GM12892 (cell line): ENCODE results near the gene PNMA1.

Experiments used
- POLR2A ChIP-seq: IDR thresholded peaks from 2 replicates; pipeline ENCODE4 v1.6.1; 2011; ENCODE audit warnings: low read depth, low read length, control low read depth
- POLR2AphosphoS5 ChIP-seq: IDR thresholded peaks from 2 replicates; pipeline ENCODE4 v1.6.1; 2011; ENCODE audit warnings: low read depth, low read length, control low read depth
- TAF1 ChIP-seq: IDR thresholded peaks from 2 replicates; pipeline ENCODE4 v1.6.1; 2011; ENCODE audit warnings: low read depth, mild to moderate bottlenecking, control low read depth, low read length, borderline replicate concordance

DNA sequence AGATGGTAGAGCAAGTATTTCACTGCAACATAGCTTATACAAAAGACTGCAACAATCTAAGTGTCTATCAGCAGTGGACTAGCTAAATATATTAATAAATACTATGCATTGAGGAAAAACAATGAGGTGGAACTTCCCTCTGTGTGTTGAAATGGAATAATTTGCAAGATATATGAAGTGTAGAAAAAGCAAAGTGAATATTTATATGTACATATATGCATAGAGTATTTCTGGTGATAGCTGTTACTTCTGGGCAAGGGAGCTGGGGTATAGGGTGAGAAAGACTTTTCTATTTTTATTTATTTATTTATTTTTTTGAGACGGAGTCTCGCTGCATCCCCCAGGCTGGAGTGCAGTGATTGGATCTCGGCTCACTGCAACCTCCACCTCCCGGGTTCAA lies 35.5 kb downstream of the PNMA1 start:
- TF ChIP-seq TAF1 (no peak), POLR2A (no peak), POLR2AphosphoS5 (no peak)
